HG03432 (cell line): ENCODE data around the gene EIPR1.
"Not testable (repeated sequence)": the region's sequence is repeated elsewhere in the genome, so short reads cannot be mapped to it uniquely, and the experiment has no call there.

ENCODE experiments used
- ATAC-seq: cut with Tn5 transposase; IDR thresholded peaks from one replicate; pipeline ENCODE4 v1.9.1; 2021; ENCODE audit warnings: mild to moderate bottlenecking, moderate library complexity; ENCODE audit not compliant: unreplicated experiment

The EIPR1 gene

DNA sequence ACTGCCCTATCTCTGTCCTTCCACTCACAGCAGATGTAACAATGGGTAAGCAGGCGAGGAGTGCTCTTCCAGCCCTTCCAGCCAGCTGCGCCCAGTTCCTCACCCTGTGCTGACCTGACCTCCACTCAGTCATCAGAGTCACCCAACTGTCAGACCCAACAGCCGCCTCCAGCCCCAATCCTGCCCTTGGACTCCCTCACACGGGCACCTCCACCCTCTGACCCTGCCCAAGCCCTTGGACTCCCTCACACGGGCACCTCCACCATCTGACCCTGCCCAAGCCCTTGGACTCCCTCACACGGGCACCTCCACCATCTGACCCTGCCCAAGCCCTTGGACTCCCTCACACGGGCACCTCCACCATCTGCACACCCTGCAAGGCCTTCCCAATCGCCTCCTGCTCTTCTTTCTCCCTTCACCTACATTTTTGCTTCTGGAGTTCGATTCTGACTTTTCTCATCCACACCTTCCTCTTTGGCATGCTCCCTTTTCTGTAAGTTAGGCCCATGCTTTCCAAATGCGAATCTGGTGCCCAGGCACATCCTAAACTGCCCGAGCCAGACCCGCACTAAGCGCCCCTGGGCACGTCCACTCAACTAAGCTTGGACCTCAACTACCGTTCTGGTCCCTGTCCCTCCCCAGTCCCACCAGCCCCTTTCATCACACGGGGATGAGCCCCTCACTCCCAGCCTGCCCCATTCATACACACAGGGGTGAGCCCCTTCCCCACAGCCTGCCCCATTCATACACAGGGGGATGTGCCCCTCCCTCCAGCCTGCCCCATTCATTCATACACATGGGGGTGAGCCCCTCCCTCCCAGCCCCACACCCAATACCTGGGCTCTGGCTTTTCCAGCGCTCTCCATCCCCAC, 15.9 kb downstream of the EIPR1 start:
- ATAC-seq: no peak

- ATAC-seq: no peak
Observed at GRCh38 chr2:3357926-3358325, 19.7 kb downstream of the EIPR1 start.

- not testable (repeated sequence) for ATAC-seq
Observed at GRCh38 chr2:3357446-3357845, 20.2 kb downstream of the EIPR1 start.

GRCh38 chr2:3356799-3357198, 20.8 kb downstream of the EIPR1 start:
- ATAC-seq: no peak

GRCh38 chr2:3355951-3356569, 21.6 kb downstream of the EIPR1 start:
- no peak for ATAC-seq

DNA sequence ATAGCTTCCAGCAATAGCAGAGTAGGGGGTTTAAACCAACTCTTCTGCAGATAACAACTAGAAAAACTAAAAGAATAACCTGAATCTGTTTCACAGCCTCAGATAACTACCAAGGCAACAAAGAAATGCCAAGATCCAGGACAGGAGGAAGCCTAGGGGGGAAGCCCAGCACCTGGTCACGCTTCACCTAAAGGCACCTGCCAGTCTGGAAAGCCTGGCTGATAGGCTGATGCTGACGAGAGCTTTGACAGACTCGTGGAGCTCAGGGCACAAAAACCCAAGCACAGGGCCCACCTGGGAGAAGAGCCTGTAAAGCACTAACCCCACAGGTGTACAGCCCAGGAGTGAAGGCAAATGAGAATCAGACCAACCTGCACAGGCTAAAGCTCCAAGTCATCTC, 22.6 kb downstream of the EIPR1 start:
- no peak for ATAC-seq

GRCh38 chr2:3349211-3349693, 28.4 kb downstream of the EIPR1 start:
- no peak for ATAC-seq

- no peak for ATAC-seq
Observed at GRCh38 chr2:3348767-3349166, 28.9 kb downstream of the EIPR1 start.

DNA sequence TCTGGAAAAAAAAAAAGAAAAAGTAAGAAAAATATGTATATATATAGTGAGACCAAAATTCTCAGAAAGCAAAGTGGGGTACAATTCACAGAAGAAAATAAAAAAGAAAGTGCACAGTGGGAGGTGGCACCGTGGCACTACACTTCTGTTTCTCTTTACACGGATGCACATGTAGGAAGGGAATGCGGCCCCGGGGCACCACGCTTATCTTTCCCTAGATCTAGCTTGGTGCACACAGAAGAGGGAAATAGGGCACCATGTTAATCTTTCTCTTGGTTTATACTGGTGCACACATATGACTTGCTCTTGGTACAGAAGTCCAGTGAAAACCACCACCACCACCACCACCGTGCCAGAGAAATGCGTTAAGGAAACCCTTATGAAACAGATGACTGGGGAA, 32.0 kb downstream of the EIPR1 start:
- no peak for ATAC-seq

- no peak for ATAC-seq
Observed at GRCh38 chr2:3344897-3345296, 32.7 kb downstream of the EIPR1 start.

DNA sequence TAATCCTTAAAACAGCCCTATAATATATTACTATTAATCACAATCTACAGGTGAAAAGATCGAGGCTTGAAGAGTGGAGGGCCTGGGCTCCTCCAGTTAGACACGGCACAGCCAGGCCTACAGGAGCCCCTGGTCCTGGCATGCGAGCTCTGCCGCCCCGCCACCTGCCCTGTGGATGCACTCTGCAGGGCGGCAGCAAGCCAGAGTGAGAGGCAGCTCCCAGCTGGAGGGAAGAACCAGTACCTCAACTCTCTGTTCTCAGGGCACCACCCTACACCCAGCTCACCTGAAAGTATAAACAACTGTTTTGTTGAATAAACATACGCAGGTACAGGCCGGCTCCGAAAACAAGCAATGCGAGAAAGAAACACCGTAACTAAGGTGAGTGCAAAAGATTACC, 34.6 kb downstream of the EIPR1 start:
- no peak for ATAC-seq

- no peak for ATAC-seq
Observed at GRCh38 chr2:3342324-3342723, 35.3 kb downstream of the EIPR1 start.

DNA sequence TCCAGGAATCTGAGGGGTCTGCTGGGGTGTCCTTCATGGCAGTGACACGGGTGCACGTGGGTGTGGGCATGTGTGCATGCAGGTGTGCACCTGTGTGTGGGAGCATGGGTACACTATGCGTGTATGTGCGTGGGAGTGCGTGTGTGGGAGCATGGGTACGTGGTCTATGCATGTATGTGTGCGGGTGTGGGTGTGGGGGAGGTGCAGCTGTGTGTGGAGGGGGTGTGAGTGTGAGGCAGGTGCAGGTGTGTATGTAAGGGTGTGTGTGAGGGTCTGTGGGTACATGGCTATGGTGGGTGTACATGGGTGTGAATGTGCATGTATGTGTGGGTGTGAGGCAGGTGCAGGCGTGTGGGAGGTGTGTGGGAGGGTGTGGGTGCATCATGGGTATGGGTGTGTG, 36.3 kb downstream of the EIPR1 start:
- ATAC-seq: no peak

- ATAC-seq: no peak
Observed at GRCh38 chr2:3340144-3340543, 37.5 kb downstream of the EIPR1 start.

- ATAC-seq: no peak
Observed at GRCh38 chr2:3338340-3338739, 39.3 kb downstream of the EIPR1 start.

DNA sequence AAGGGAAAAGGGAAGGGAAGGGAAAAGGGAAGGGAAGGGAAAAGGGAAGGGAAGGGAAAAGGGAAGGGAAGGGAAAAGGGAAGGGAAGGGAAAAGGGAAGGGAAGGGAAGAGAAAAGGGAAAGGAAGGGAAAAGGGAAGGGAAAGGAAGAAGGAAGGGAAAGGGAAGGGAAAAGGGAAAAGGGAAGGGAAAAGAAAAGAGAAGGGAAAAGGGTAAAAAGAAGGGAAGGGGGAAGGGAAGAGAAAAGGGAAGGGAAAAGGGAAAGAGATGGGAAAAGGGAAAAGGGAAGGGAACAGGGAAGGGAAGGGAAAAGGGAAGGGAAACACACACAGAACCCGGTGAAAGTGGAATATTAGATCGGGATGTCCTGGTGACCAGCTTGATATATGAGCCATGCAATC, 40.8 kb downstream of the EIPR1 start:
- ATAC-seq: no peak

DNA sequence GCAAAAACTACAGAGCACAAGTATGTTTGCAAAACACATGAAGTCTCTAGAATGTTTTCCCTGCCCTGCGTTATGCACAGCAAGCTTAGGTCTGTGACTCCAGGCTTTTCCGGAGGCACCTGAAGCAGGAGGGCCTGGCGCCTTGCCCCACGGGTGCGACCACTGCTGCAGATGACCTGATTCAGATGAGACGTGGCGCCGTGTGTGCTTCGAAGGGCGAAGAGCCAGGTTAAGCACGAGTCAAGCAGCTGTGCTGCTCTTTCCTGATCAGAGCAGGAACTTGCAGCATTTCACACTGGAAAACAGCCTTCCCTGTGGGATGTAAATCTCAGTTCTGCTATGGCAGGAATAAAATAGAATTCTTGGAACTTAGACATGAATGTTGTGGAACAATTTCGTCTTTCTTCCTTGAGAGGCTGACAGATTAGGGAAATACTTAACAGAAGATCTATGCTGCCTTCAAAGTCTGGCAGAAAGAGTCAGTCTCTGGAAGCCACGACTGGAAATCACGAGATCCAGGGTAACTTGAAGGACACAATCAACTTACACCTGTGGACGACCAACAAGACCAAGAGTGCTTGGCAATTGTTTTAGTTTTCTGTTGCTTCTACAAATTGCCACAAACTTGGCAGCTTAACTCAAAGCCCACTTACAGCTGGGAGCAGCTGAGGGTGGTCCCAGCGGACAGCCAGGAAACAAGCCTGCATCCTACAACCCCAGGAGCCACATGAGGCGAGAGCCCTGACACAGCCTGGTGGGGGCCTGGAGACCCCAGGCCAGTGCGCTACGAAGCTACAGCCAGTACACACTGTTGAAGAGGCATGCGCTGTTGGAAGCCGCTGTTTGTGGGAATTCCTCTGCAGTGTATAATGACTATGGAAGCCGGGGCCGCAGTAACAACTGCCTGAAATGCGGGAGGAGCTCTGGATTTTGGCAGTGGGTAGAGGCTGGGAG, 42.9 kb downstream of the EIPR1 start:
- no peak for ATAC-seq

GRCh38 chr2:3332133-3332532, 45.5 kb downstream of the EIPR1 start:
- no peak for ATAC-seq

DNA sequence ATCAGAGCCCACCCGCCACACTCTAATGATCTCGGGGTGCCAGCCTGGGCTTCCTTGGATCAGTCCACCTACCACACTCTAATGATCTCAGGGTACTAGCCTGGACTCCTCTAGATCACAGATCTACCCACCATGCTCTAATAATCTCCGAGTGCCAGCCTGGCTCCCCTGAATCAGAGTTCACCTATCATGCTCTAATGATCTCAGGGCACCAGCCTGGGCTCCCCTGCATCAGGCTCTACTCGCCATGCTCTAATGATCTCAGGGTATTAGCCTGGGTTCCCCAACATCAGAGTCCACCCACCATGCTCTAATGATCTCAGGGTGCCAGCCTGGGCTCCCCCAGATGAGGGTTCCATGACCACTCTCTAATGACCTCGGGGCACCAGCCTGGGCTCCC, 48.1 kb downstream of the EIPR1 start:
- no peak for ATAC-seq

- no peak for ATAC-seq
Observed at GRCh38 chr2:3326871-3327270, 50.7 kb downstream of the EIPR1 start.

GRCh38 chr2:3326182-3326537, 51.5 kb downstream of the EIPR1 start:
- ATAC-seq: no peak
